ENCODE results near the gene TRPC4. TPM values are rescaled to one million over a fixed set of nuclear protein-coding genes. Genes with fewer than 3 reads are reported as not detected.
A peak's percentile ranks its signal among the peaks of the same experiment; 100 is the strongest.

The TRPC4 gene
- total and polyA plus RNA-seq, 4 donors: 1.3 to 11.3 (median 3.5) TPM

GRCh38 chr13:37735293-37735692, 134.3 kb downstream of the TRPC4 start:
- DNase-seq: no peak
- Histone ChIP-seq H3K27ac (ENCODE audit: low read depth in 1 of 2, low read length in 2 of 2) (no peak overlapping the region), H3K4me1 (ENCODE audit: control insufficient read depth in 1 of 2, insufficient read depth in 2 of 2, low read length in 2 of 2) (no peaks in the 10 kb centered on the region), H3K4me3 (ENCODE audit: low read length in 2 of 2) (no peak overlapping the region), H3K9me3 (ENCODE audit: control insufficient read depth, low read length) (no peaks in the 10 kb centered on the region), H3K36me3 (ENCODE audit: control insufficient read depth in 1 of 2, insufficient read depth in 2 of 2, low read length in 1 of 2) (no peaks in the 10 kb centered on the region), H3K27me3 (ENCODE audit: control insufficient read depth in 1 of 2, insufficient read depth in 2 of 2, low read length in 1 of 2) (no peaks in the 10 kb centered on the region)
- ATAC-seq (ENCODE audit: low FRiP score): no peak
- intact Hi-C loops (cut with DNase I): no loop called here
- 37 to 42% methylated on average over 4 of the region's 4 CpGs for WGBS, 2 donors

DNA sequence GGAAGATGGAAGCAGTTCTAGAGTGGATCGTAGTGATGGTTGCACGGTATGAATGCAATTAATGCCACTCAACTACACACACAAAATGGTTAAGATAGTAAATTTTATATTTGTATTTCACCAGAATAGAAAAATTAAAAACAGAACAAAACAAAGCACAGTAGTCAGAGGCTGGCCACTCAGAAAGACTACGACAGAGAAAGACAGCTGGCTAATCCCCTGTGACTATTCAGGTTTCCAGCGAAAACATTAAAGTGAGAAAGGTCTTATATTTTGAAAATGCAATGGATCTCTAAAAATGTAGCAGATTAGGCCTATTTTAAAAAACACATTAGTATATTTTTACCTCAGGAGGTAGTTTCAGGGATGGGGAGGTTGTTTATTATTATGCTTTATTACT, 139.7 kb downstream of the TRPC4 start:
- Histone ChIP-seq H3K9me3 (ENCODE audit: control insufficient read depth, low read length) (no peaks in the 10 kb centered on the region), H3K27me3 (ENCODE audit: control insufficient read depth in 1 of 2, insufficient read depth in 2 of 2, low read length in 1 of 2) (no peaks in the 10 kb centered on the region), H3K4me1 (ENCODE audit: control insufficient read depth in 1 of 2, insufficient read depth in 2 of 2, low read length in 2 of 2) (no peaks in the 10 kb centered on the region), H3K4me3 (ENCODE audit: low read length in 2 of 2) (no peak overlapping the region), H3K36me3 (ENCODE audit: control insufficient read depth in 1 of 2, insufficient read depth in 2 of 2, low read length in 1 of 2) (no peaks in the 10 kb centered on the region), H3K27ac (ENCODE audit: low read depth in 1 of 2, low read length in 2 of 2) (no peak overlapping the region)
- ATAC-seq (ENCODE audit: low FRiP score): no peak
- 83 to 91% methylated on average over 4 of the region's 4 CpGs for WGBS, 2 donors
- DNase-seq: no peak
- intact Hi-C loops (cut with DNase I): no loop called here

- no peaks in the 10 kb centered on the region for H3K27me3 ChIP-seq (ENCODE audit: control insufficient read depth in 1 of 2, insufficient read depth in 2 of 2, low read length in 1 of 2)
- H3K4me1 ChIP-seq (ENCODE audit: control insufficient read depth in 1 of 2, insufficient read depth in 2 of 2, low read length in 2 of 2): peaks cover 0 to 2% of the 10 kb centered on the region in 2 donors
- H3K36me3 ChIP-seq (ENCODE audit: control insufficient read depth in 1 of 2, insufficient read depth in 2 of 2, low read length in 1 of 2): no peaks in the 10 kb centered on the region
- DNase-seq: no peak
- H3K9me3 ChIP-seq (ENCODE audit: control insufficient read depth, low read length): no peaks in the 10 kb centered on the region
- H3K4me3 ChIP-seq (ENCODE audit: low read length in 2 of 2): no peak overlapping the region
- ATAC-seq (ENCODE audit: low FRiP score): peak; percentile 42
- peak overlapping the region in 1 of 2 donors; percentile 57 for H3K27ac ChIP-seq (ENCODE audit: low read depth in 1 of 2, low read length in 2 of 2)
- 9 to 11% methylated on average over 8 of the region's 8 CpGs for WGBS, 2 donors
- intact Hi-C loops (cut with DNase I): no loop called here
Measured at GRCh38 chr13:37716420-37717195, 153.0 kb downstream of the TRPC4 start.

DNA sequence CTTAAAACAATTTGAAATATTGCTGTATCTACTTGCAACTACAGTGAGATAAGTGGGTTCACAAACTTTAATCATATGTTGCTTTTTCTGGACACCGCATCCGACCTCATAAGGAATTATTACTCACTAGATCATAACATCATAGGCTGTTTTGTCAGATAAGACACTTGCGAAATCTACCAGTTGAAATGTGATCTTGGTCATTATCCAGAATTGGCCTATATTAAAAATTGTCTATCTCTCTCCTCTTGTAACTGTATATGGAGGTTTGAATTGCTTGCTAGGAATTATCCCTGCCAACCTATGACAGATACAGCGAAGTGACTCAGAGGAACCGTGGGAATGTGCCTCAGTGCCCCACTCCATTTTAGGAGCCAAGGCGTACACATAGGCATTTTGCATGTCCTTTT, 154.0 kb downstream of the TRPC4 start:
- Histone ChIP-seq H3K4me3 (ENCODE audit: low read length in 2 of 2) (no peak overlapping the region), H3K4me1 (ENCODE audit: control insufficient read depth in 1 of 2, insufficient read depth in 2 of 2, low read length in 2 of 2) (peaks cover 0 to 2% of the 10 kb centered on the region in 2 donors), H3K36me3 (ENCODE audit: control insufficient read depth in 1 of 2, insufficient read depth in 2 of 2, low read length in 1 of 2) (no peaks in the 10 kb centered on the region), H3K27ac (ENCODE audit: low read depth in 1 of 2, low read length in 2 of 2) (no peak overlapping the region), H3K9me3 (ENCODE audit: control insufficient read depth, low read length) (no peaks in the 10 kb centered on the region), H3K27me3 (ENCODE audit: control insufficient read depth in 1 of 2, insufficient read depth in 2 of 2, low read length in 1 of 2) (no peaks in the 10 kb centered on the region)
- DNase-seq (peak in 1 of 2 donors; percentile 40), ATAC-seq (ENCODE audit: low FRiP score) (peak; percentile 75)
- intact Hi-C loops (cut with DNase I): no loop called here
- 13 to 16% methylated on average over 6 of the region's 6 CpGs for WGBS, 2 donors

DNA sequence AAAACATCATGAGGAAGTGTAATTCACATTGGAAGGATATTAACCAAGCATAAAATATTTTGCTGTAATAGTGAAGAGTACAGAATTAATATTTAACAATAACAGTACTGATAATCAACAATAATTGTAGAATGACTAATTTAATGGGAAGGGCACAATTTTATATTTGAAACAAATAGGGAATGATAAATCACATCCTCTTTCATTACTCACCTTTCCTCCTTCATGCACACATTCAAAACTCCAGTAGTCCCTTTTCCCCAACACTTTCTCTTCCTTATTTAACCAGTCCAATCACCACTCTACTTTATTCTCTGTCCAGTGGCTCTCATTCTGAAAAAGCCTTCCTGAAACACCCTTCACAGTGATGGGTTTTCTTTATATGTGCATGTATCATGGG, 160.3 kb downstream of the TRPC4 start:
- no peak overlapping the region for H3K27ac ChIP-seq (ENCODE audit: low read depth in 1 of 2, low read length in 2 of 2)
- intact Hi-C loops (cut with DNase I): no loop called here
- no peak for DNase-seq

DNA sequence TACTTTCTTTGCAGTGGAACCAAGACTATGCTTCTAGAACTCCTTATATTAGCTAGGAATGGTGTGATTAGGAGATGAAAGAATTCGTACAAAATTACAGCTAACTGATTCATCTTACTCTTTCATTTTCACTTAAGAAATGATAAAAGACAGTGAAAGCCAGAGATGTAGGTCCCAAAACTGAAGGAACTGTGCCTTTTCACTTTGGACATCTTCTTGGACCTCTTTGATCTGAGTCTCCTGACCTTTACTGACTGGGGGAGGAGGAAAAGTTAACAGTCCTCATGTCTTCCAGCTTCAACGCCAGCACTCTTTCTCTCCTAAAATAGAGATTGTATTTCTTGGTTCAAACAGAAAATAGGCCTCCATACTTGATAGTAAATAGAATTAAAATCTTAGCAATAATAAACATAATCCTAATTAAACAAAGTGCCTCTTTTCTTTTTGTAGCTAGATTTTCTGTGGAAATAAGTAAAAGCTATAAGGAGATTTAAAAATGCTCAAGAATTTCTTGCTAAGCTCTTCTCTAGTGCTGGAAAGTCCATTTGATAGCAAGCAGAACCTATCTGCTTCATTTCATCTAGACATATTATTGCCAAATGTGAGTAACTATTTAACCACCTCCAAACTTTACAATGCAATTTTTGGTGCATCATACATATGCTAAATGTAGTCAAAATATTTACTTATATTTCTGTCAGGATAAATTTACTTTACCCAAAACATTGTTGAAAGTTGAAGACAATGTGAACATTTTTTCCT, 161.7 kb downstream of the TRPC4 start:
- no peaks in the 10 kb centered on the region for H3K36me3 ChIP-seq (ENCODE audit: control insufficient read depth in 1 of 2, insufficient read depth in 2 of 2, low read length in 1 of 2)
- no peaks in the 10 kb centered on the region for H3K4me1 ChIP-seq (ENCODE audit: control insufficient read depth in 1 of 2, insufficient read depth in 2 of 2, low read length in 2 of 2)
- 63 to 71% methylated on average over 2 of the region's 2 CpGs for WGBS, 2 donors
- ATAC-seq (ENCODE audit: low FRiP score) (no peak), DNase-seq (no peak)
- no peaks in the 10 kb centered on the region for H3K27me3 ChIP-seq (ENCODE audit: control insufficient read depth in 1 of 2, insufficient read depth in 2 of 2, low read length in 1 of 2)
- H3K27ac ChIP-seq (ENCODE audit: low read depth in 1 of 2, low read length in 2 of 2): no peak overlapping the region
- intact Hi-C loops (cut with DNase I): no loop called here
- no peaks in the 10 kb centered on the region for H3K9me3 ChIP-seq (ENCODE audit: control insufficient read depth, low read length)
- no peak overlapping the region for H3K4me3 ChIP-seq (ENCODE audit: low read length in 2 of 2)

More for the DNA sequence above, 160.3 kb downstream of the TRPC4 start:
- Histone ChIP-seq H3K4me3 (ENCODE audit: low read length in 2 of 2) (no peak overlapping the region), H3K9me3 (ENCODE audit: control insufficient read depth, low read length) (no peaks in the 10 kb centered on the region), H3K36me3 (ENCODE audit: control insufficient read depth in 1 of 2, insufficient read depth in 2 of 2, low read length in 1 of 2) (no peaks in the 10 kb centered on the region), H3K27me3 (ENCODE audit: control insufficient read depth in 1 of 2, insufficient read depth in 2 of 2, low read length in 1 of 2) (no peaks in the 10 kb centered on the region), H3K4me1 (ENCODE audit: control insufficient read depth in 1 of 2, insufficient read depth in 2 of 2, low read length in 2 of 2) (no peaks in the 10 kb centered on the region)
- ATAC-seq (ENCODE audit: low FRiP score): no peak

DNA sequence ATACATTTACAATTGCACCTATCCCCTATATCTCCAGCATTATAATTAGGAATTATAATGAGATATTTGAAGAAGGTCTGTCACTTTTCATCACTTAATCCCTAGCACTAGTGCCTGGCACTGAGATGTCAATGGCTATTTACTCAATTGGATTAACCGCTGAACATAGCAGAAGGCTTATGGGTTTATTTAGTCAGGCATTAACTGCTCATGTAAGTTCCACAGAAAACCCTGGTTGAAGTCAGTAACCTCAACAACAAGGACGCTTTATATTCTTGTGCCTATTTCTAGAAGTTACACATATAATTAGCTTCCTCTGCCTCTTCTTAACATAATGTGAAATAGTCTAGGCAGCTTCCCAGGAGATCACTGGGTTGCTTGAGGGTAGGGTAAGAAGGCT, 163.5 kb downstream of the TRPC4 start:
- no peaks in the 10 kb centered on the region for H3K4me1 ChIP-seq (ENCODE audit: control insufficient read depth in 1 of 2, insufficient read depth in 2 of 2, low read length in 2 of 2)
- H3K27ac ChIP-seq (ENCODE audit: low read depth in 1 of 2, low read length in 2 of 2): no peak overlapping the region
- no peaks in the 10 kb centered on the region for H3K36me3 ChIP-seq (ENCODE audit: control insufficient read depth in 1 of 2, insufficient read depth in 2 of 2, low read length in 1 of 2)
- no peaks in the 10 kb centered on the region for H3K9me3 ChIP-seq (ENCODE audit: control insufficient read depth, low read length)
- no peaks in the 10 kb centered on the region for H3K27me3 ChIP-seq (ENCODE audit: control insufficient read depth in 1 of 2, insufficient read depth in 2 of 2, low read length in 1 of 2)
- DNase-seq (no peak), ATAC-seq (ENCODE audit: low FRiP score) (no peak)
- 86 to 98% methylated on average over 2 of the region's 2 CpGs for WGBS, 2 donors
- intact Hi-C loops (cut with DNase I): no loop called here
- no peak overlapping the region for H3K4me3 ChIP-seq (ENCODE audit: low read length in 2 of 2)

- H3K4me1 ChIP-seq (ENCODE audit: control insufficient read depth in 1 of 2, insufficient read depth in 2 of 2, low read length in 2 of 2): no peaks in the 10 kb centered on the region
- no peaks in the 10 kb centered on the region for H3K36me3 ChIP-seq (ENCODE audit: control insufficient read depth in 1 of 2, insufficient read depth in 2 of 2, low read length in 1 of 2)
- H3K27me3 ChIP-seq (ENCODE audit: control insufficient read depth in 1 of 2, insufficient read depth in 2 of 2, low read length in 1 of 2): no peaks in the 10 kb centered on the region
- WGBS, 2 donors: 39 to 47% methylated on average over 4 of the region's 4 CpGs
- intact Hi-C loops (cut with DNase I): no loop called here
- no peak overlapping the region for H3K4me3 ChIP-seq (ENCODE audit: low read length in 2 of 2)
- no peaks in the 10 kb centered on the region for H3K9me3 ChIP-seq (ENCODE audit: control insufficient read depth, low read length)
- DNase-seq (no peak), ATAC-seq (ENCODE audit: low FRiP score) (peak; percentile 84)
- H3K27ac ChIP-seq (ENCODE audit: low read depth in 1 of 2, low read length in 2 of 2): no peak overlapping the region
Measured at GRCh38 chr13:37701972-37702371, 167.6 kb downstream of the TRPC4 start.

- H3K27ac ChIP-seq (ENCODE audit: low read depth in 1 of 2, low read length in 2 of 2): no peak overlapping the region
- intact Hi-C loops (cut with DNase I): no loop called here
- H3K27me3 ChIP-seq (ENCODE audit: control insufficient read depth in 1 of 2, insufficient read depth in 2 of 2, low read length in 1 of 2): no peaks in the 10 kb centered on the region
- H3K9me3 ChIP-seq (ENCODE audit: control insufficient read depth, low read length): no peaks in the 10 kb centered on the region
- no peaks in the 10 kb centered on the region for H3K4me1 ChIP-seq (ENCODE audit: control insufficient read depth in 1 of 2, insufficient read depth in 2 of 2, low read length in 2 of 2)
- DNase-seq (no peak), ATAC-seq (ENCODE audit: low FRiP score) (peak; percentile 73)
- 44 to 58% methylated on average over 4 of the region's 4 CpGs for WGBS, 2 donors
- no peaks in the 10 kb centered on the region for H3K36me3 ChIP-seq (ENCODE audit: control insufficient read depth in 1 of 2, insufficient read depth in 2 of 2, low read length in 1 of 2)
- no peak overlapping the region for H3K4me3 ChIP-seq (ENCODE audit: low read length in 2 of 2)
Measured at GRCh38 chr13:37701306-37701705, 168.3 kb downstream of the TRPC4 start.

Data from aorta (tissue), 5 donors.